Left lung (tissue), 10 donors: ENCODE data around the gene UBQLN4. TPM values are rescaled to one million over a fixed set of nuclear protein-coding genes. Genes with fewer than 3 reads are reported as not detected.
"Not testable (repeated sequence)": the region's sequence is repeated elsewhere in the genome, so short reads cannot be mapped to it uniquely, and the experiment has no call there.

Experiments
- ATAC-seq: fragments of 200-7000 bp; cut with Tn5 transposase; one replicate; pipeline ENCODE4 v1.9.1; 2020; ENCODE audit warnings: moderate library complexity
- DNase-seq, 4 donors: peaks; one replicate each; pipeline ENCODE4 v3.0.0-alpha.2; 2013 to 2020
- H3K27ac ChIP-seq, 2 donors: fragments of 200-600 bp; sonication (generic) in 1 of 2; one replicate each; pipeline versions ENCODE4 v1.5.0 to v1.8.0; 2020 to 2021
- H3K27me3 ChIP-seq, 2 donors: fragments of 200-600 bp; sonication (generic) in 1 of 2; one replicate each; pipeline versions ENCODE4 v1.5.0 to v1.8.0; 2020 to 2021
- H3K36me3 ChIP-seq, 2 donors: fragments of 200-600 bp; sonication (generic) in 1 of 2; one replicate each; pipeline versions ENCODE4 v1.5.0 to v1.8.0; 2020 to 2021
- H3K4me1 ChIP-seq, 2 donors: fragments of 200-600 bp; one replicate each; pipeline ENCODE4 v1.8.0; 2021
- H3K4me3 ChIP-seq, 2 donors: fragments of 200-600 bp; sonication (generic) in 1 of 2; one replicate each; pipeline versions ENCODE4 v1.5.0 to v1.8.0; 2020 to 2021; ENCODE audit warnings: mild to moderate bottlenecking in 1 of 2
- H3K9me3 ChIP-seq, 2 donors: fragments of 200-600 bp; sonication (generic) in 1 of 2; one replicate each; pipeline versions ENCODE4 v1.5.0 to v1.8.0; 2020 to 2021
- CTCF ChIP-seq, 2 donors: fragments of 200-600 bp; sonication (generic) in 1 of 2; IDR thresholded peaks; one replicate each; pipeline versions ENCODE4 v1.5.0 to v1.8.0; 2021; ENCODE audit warnings: antibody characterized with exemption in 2 of 2
- intact Hi-C, 2 donors: fragments of 100-400 bp; cut with DNase I; formaldehyde crosslinking; loops; one replicate each; pipeline versions ENCODE4 v1.11.2 to v1.14.2; 2022
- polyA plus RNA-seq, 6 donors: library from polyadenylated mRNA; unstranded; fragments of 120-200 nt; gene quantifications; one replicate each; pipeline ENCODE4 v1.2.1, GENCODE V29; 2013; ENCODE audit not compliant: insufficient read length in 6 of 6
- total RNA-seq, 2 donors: library from RNA; stranded (reverse); fragmentation: NEBNext Ultra II Directional; extraction: Animal tissue kit (Norgen Biotek cat#: 25700); gene quantifications; one replicate each; pipeline ENCODE4 v1.2.1, GENCODE V29; 2021
- donor health status: DM: no; HTN: yes; CAD: no.
- donor health status: DM: no; HTN: no; CAD: no.

UBQLN4 gene
- total and polyA plus RNA-seq, 8 donors: 28.7 to 71.8 (median 62.0) TPM

DNA sequence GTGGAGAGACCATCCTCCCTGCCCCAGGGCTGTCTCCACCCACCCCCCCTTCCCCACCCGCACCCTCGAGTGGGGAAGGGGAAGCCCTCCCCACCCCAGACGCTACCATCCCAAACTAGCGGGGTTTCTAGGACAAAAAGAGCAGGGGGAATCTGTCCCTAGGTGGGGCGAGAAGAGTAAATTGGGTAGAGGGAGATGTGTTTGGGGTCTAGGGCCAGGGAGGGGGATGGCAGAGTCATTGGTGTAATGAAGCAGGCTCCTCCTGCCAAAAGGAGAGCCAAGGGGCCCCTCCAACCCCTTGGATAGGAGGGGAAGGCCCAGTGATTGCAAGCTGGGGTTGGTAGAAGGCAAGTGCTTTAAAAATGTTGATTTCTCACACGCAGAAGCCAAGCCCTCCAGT is 18.7 kb upstream of the UBQLN4 start:
- intact Hi-C loops: no loop called here
- ATAC-seq (no peak), DNase-seq (no peak)
- no peak overlapping the region for H3K27ac ChIP-seq
- no peaks in the 10 kb centered on the region for H3K9me3 ChIP-seq
- TF ChIP-seq CTCF (IDR thresholded peaks at IDR 0.05): no peak
- peaks cover 0 to 13% of the 10 kb centered on the region in 2 donors for H3K27me3 ChIP-seq
- H3K4me3 ChIP-seq: no peak overlapping the region
- peaks cover 0 to 22% of the 10 kb centered on the region in 2 donors for H3K4me1 ChIP-seq
- H3K36me3 ChIP-seq: peaks cover 0 to 5% of the 10 kb centered on the region in 2 donors

DNA sequence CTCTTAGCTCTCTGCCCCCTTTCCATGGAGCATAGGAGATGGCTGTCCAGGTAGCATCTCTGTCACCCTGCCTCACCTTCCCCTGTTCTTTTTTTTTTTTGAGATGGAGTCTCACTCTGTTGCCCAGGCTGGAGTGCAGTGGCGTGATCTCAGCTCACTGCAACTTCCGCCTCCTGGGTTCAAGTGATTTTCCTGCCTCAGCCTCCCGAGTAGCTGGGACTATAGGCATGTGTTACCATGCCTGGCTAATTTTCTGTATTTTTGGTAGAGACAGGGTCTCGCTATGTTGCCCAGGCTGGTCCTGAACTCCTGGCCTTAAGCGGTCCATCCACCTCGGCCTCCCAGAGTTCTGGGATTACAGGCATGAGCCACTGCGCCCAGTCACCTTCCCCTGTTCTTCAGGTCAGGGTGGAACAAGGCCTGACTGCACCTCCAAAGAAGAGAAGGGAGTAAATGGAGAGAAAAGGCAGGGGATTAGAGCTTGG is 17.8 kb upstream of the UBQLN4 start:
- peaks cover 0 to 21% of the 10 kb centered on the region in 2 donors for H3K4me1 ChIP-seq
- H3K27me3 ChIP-seq, DNase-seq, intact Hi-C loops, H3K36me3 ChIP-seq, H3K9me3 ChIP-seq, H3K27ac ChIP-seq, ATAC-seq, H3K4me3 ChIP-seq: not testable (repeated sequence)

GRCh38 chr1:156070548-156070947 is 16.9 kb upstream of the UBQLN4 start:
- ATAC-seq (no peak), DNase-seq (no peak)
- intact Hi-C loops: no loop called here
- no peak overlapping the region for H3K4me3 ChIP-seq
- H3K9me3 ChIP-seq: no peaks in the 10 kb centered on the region
- H3K27ac ChIP-seq: no peak overlapping the region
- no peaks in the 10 kb centered on the region for H3K27me3 ChIP-seq
- peaks cover 0 to 5% of the 10 kb centered on the region in 2 donors for H3K36me3 ChIP-seq
- no peak for TF ChIP-seq CTCF (IDR thresholded peaks at IDR 0.05)
- peaks cover 0 to 16% of the 10 kb centered on the region in 2 donors for H3K4me1 ChIP-seq

DNA sequence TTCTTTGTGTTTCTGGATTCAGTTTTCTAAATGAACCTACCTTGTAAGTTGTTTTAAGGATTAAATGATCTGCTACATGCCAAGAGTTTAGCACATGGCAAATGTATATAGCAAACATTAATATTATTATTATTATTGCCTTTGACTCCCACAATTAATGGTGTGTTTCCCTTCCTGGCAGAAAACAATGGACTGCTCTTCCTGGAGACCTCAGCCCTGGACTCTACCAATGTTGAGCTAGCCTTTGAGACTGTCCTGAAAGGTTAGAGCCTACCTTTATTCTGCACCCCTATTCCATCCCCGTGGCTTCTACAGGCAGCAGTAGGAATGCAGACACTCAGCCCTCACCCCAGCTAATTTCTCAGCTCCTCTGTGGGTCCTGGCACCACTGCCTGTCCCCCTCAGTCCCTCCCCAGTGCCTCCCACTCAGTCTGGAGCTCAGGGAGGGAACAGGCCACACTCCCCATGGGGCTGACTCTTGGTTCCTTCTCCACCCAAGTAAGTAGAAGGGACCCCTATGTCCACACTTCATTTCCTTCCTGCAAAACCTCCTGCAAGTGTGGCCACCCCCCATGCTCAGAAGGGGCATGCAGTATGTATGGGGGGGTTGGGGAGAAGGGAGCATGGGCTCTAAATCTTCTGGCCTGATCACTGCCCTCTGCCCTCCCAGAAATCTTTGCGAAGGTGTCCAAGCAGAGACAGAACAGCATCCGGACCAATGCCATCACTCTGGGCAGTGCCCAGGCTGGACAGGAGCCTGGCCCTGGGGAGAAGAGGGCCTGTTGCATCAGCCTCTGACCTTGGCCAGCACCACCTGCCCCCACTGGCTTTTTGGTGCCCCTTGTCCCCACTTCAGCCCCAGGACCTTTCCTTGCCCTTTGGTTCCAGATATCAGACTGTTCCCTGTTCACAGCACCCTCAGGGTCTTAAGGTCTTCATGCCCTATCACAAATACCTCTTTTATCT is 16.2 kb upstream of the UBQLN4 start:
- peaks cover 0 to 8% of the 10 kb centered on the region in 2 donors for H3K4me1 ChIP-seq
- H3K4me3 ChIP-seq: no peak overlapping the region
- no peak for DNase-seq
- H3K36me3 ChIP-seq: peaks cover 0 to 5% of the 10 kb centered on the region in 2 donors
- no peak for ATAC-seq
- H3K27me3 ChIP-seq: no peaks in the 10 kb centered on the region
- H3K9me3 ChIP-seq: no peaks in the 10 kb centered on the region
- intact Hi-C loops: no loop called here
- no peak for TF ChIP-seq CTCF (IDR thresholded peaks at IDR 0.05)
- no peak overlapping the region for H3K27ac ChIP-seq

- H3K4me1 ChIP-seq: peaks cover 0 to 5% of the 10 kb centered on the region in 2 donors
- no peaks in the 10 kb centered on the region for H3K9me3 ChIP-seq
- no peak for DNase-seq
- intact Hi-C loops: no loop called here
- no peak overlapping the region for H3K4me3 ChIP-seq
- H3K27ac ChIP-seq: no peak overlapping the region
- TF ChIP-seq CTCF (IDR thresholded peaks at IDR 0.05): no peak
- no peaks in the 10 kb centered on the region for H3K27me3 ChIP-seq
- ATAC-seq: no peak
- peaks cover 0 to 5% of the 10 kb centered on the region in 2 donors for H3K36me3 ChIP-seq
Observed at GRCh38 chr1:156067262-156067661, 13.7 kb upstream of the UBQLN4 start.
